GM21515 (cell line): ENCODE results near the gene KSR2.

Experiments
- ATAC-seq: cut with Tn5 transposase; IDR thresholded peaks from one replicate; pipeline ENCODE4 v1.9.1; 2021; ENCODE audit not compliant: unreplicated experiment

The KSR2 gene

DNA sequence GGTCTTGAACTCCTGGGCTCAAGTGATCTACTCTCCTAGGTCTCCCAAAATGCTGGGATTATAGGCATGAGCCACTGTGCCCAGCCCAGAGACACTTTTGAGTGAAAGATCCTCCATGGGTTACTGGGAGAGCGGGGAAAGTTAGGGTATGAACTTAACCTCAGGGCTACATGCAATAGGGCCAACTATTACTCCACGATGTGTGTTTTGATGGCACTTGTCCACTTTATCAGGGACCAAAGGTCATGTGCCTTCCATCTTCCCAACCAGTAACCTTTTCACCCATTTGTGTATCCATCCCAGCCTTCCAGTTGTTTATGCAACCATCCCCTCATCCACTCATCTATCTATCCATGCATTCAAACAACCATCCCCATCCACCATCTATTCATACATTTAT is 546.8 kb downstream of the KSR2 start:
- no peak for ATAC-seq

DNA sequence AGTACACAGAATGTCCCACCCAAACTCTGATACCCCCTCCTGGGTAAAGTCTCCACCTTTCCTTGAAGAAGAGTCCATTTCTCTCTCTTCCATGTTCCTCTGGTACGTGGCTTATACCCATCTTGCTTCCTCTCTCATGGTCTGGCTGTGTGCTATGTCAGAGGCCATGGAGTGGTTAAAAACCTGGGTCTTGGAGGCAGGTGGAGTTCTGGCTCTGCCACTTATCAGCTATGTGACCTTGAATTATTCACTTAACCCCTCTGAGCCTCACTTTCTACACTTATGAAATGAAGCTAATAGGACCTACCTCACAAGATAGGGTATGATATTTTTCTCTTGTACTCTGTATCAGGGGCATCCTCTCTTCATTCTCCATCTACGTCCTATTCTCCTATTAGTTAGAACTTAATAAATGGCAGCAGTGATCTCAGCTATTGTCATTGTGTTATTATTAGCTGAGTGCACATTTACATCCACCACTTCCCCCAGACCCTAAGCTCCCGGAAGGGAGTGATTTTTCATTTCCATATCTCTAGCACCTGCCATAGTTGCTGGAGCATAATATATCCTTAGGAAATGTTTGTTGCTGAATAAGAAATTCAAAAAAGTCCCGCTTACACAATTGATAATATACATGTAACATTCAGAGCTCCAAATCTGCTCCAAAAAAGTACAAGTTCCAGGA is 547.6 kb downstream of the KSR2 start:
- ATAC-seq, result no peak

DNA sequence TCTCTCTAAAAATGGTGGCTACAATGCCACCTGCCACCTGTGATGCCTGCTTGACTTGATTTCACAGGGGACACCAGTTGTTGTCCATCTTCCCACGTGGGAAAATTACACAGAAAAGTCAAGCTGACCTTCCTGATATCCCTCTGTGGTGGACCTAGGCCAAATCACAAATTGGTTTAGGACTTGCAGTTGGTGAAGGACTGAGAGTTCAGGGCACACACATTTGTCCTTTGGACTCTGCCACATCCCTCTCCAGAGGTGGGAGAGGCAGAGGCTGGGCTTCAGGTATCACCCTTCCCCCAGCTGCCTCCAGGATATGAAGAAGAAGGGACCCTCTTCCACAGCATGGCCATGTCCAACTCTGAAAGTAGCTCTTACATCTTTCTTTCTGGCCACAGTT is 551.8 kb downstream of the KSR2 start:
- ATAC-seq, result no peak

DNA sequence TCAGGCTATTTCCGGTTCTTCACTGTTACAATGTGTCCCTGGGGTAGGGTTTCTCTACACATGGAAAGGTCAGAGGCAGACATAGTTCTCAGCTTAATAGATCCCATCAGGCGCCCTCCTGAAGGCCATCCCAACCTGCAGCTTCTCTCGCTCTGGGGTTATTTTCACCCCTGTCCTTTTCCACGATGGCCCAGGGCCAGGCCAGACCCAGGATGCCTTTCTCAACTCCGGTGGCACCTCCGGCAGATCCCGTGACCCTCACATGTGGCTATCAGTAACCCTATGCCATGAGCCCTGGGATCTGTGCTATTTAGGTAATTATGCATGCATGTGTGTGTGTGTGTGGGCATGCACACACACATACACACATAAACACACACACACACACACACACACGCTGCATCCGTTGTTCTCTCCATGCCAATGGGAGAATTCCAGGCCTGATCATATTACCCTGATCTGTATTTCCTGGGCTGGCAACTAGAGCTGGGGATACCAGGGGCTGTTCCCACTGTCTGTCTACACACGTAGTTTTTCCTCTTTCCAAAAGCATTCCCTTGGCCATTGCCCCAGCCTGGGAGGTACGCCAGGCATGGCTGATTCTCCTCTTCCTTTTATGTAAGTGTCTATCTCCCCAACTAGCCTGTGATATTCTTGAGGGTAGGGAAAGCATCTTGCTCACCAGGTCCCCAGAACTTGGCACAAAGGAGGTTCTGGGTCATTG is 556.2 kb downstream of the KSR2 start:
- ATAC-seq, result no peak

DNA sequence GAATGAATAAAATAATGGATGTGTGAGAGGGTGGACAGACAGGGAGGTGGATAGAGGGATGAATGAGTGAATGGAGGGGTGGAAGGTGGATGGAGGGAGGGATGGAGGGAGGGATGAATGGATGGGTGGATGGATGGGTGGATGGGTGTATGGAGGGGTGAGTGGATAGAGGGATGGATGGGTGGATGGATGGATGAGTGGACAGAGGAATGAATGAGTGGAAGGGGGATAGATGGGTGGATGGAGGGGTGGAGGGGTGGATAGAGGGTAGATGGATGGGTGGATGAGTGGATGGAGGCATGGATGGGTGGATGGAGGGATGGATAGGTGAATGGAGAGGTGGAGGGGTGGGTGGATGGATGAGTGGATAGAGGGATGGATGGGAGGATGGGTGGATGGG is 559.5 kb downstream of the KSR2 start:
- no peak for ATAC-seq

DNA sequence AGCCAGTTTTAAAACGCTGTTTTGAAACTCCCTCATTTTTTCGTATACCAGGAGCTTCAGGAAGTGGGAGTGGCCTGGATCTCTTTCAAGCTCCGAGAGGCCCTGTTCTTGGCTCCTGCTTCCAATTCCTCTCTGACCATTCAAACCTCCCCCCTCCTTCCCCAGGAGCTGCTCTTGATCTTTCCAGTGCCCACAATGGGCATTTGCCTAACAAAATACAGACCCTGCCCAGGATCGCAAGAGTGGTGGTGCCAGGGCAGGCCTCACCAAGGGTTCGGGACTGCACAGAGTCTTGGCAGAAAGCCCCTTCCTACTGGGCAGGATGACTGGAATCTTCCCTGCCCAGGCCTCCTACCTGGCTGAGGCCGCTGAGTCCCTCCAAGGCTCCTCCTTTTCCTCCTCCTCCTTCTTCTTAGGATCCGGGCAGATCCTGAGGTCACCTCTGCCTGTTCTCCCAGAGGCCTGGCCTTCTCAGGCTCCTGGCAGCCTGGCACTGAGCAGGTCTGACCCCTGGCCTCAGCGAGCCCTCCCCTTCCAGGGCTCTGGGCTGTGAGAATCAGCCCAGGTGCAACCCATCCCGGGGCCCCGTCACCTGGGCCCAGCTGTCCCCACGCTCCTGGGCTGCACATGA is 560.5 kb downstream of the KSR2 start:
- no peak for ATAC-seq

DNA sequence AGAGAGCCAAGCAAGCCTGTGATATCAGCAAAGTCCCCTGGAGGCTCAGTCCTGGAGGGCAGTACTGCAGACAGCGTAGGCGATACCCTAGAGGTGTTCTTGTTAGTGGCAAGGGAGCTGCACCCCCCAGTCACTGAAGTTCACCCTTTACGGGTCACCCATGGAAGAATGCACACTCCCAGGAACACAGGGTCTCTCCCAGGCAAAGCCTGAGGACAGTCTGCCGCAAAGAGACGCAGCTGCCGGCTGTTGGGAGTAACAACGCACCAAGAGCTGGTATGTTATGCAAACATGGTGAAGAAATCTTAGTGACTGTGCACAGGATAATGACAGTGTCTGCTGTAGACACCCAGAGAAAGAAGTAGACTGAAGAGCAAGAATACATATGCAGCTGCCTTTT is 563.9 kb downstream of the KSR2 start:
- no peak for ATAC-seq

DNA sequence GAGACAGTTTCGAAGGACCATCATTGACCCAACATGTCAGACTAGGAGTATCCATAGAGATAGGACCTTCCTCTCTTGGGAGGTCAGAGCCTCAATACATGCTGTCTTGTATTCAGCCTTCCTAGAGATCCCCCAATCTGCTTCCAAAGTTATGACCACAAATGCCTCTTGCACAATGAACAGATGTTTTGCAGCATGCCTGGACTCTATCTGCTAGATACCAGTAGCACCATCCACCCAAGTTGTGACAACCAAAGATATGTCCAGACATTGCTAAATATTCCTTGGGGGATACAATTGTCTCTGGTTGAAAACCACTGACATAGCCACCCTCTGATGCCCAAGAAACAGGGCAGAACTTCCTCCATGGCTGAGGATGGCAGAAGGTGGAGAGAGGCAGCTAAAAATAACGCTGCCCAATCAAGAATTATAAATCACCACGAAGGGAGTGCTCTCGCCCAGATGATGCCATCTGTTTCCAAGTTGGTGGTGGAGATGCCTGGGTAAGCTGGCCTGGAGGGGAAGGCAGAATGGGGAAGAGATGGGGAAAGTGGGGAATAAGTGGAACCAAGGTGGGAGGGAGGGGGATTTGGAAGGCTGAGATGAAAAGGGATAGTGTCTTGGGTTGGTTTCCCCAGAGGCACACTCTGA is 564.5 kb downstream of the KSR2 start:
- ATAC-seq, result no peak

DNA sequence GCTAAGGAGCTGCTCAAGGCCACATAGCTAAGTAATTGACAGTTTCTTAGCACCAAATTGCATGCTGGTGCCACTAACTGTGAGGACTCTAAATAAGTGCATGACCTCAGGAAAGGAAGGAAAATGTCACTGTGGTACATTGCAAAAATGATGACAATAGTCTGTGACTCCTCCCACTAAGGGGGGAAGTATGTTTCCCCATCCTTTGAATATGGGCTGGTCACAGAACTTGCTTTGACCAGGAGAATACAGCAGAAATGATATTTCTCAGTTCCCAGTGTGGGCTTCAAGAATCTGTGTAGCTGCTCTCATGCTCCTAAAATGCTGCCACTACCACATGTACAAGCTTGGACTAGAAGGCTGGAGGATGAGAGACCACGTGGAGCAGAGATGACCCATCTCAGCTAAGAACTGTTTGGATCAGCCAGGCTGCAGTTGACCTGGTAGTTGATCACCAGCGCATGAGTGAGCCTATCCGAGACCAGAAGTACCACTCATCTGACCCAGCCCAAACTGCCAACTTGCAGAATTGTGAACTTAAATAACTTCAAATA is 565.1 kb downstream of the KSR2 start:
- no peak for ATAC-seq
